Mucosa of descending colon (tissue), 3 donors: ENCODE measurements around the gene ARHGAP6. TPM values are rescaled to one million over a fixed set of nuclear protein-coding genes. Genes with fewer than 3 reads are reported as not detected.

Experiments used
- ATAC-seq: fragments of 200-7000 bp; cut with Tn5 transposase; one replicate; pipeline ENCODE4 v1.9.1; 2020; ENCODE audit warnings: mild to moderate bottlenecking, moderate library complexity
- DNase-seq, 3 donors: peaks; one replicate each; pipeline ENCODE4 v3.0.0-alpha.2; 2020
- H3K36me3 ChIP-seq: fragments of 200-600 bp; one replicate; pipeline ENCODE4 v1.8.0; 2021; ENCODE audit warnings: low read depth, mild to moderate bottlenecking
- H3K4me1 ChIP-seq: fragments of 200-600 bp; one replicate; pipeline ENCODE4 v1.8.0; 2021; ENCODE audit warnings: low read depth, mild to moderate bottlenecking
- H3K4me3 ChIP-seq: fragments of 200-600 bp; one replicate; pipeline ENCODE4 v1.8.0; 2021; ENCODE audit warnings: mild to moderate bottlenecking
- H3K9me3 ChIP-seq: fragments of 200-600 bp; one replicate; pipeline ENCODE4 v1.8.0; 2021; ENCODE audit warnings: mild to moderate bottlenecking
- intact Hi-C, 2 donors: fragments of 100-400 bp; cut with DNase I in 1 of 2; cut with micrococcal nuclease in 1 of 2; formaldehyde crosslinking; loops; one replicate each; pipeline versions ENCODE4 v1.11.0 to v1.11.1; 2022; cut with DNase I, micrococcal nuclease
- total RNA-seq, 3 donors: library from RNA; stranded (reverse); fragmentation: NEBNext Ultra II Directional in 2 of 3; extraction: Animal tissue kit (Norgen Biotek cat#: 25700) in 2 of 3; gene quantifications; one replicate each; pipeline versions ENCODE4 v1.2.1 to v1.2.4, GENCODE V29; 2021 to 2023
- TF ChIP-seq, protein P1 (sequence below): fragments of 200-600 bp; IDR thresholded peaks from one replicate; pipeline ENCODE4 v1.8.0; 2022; ENCODE audit warnings: antibody characterized with exemption, mild to moderate bottlenecking
- donor health status: DM: no; HTN: no; CAD: no; lungs with moderate emphysema.
- donor health status: DM: no; HTN: no; CAD: no.
- donor health status: DM: no; HTN: yes; CAD: no.

ARHGAP6 gene
- total RNA-seq, 3 donors from 2014 or later: 2.2 to 41.5 (median 4.4) TPM

DNA sequence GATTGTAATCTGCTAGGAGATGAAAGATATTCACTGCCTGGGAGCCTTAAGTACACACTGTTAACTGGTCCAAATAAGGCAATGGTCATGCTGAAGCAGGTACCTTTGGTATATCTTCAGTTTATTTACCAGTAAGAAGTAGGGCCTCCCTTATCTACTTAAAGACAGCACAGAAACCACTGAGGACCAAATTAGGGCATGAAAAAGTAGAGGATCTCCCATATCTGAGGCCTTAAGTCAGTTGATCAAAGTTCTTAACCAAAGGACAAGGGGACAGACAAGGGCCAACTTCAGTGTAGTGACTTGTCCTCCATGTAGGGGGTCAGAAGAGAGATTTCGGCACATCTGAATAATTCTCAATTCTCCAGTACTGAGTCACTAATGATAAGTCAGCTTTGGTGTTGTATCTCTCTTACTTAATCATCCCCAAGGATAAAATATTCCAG lies 313.4 kb downstream of the ARHGAP6 start:
- H3K4me1 ChIP-seq: no peaks in the 10 kb centered on the region
- no peaks in the 10 kb centered on the region for H3K36me3 ChIP-seq
- H3K9me3 ChIP-seq: no peaks in the 10 kb centered on the region
- intact Hi-C loops: no loop called here
- no peak for DNase-seq
- no peak overlapping the region for H3K4me3 ChIP-seq
- TF ChIP-seq, protein P1, sequence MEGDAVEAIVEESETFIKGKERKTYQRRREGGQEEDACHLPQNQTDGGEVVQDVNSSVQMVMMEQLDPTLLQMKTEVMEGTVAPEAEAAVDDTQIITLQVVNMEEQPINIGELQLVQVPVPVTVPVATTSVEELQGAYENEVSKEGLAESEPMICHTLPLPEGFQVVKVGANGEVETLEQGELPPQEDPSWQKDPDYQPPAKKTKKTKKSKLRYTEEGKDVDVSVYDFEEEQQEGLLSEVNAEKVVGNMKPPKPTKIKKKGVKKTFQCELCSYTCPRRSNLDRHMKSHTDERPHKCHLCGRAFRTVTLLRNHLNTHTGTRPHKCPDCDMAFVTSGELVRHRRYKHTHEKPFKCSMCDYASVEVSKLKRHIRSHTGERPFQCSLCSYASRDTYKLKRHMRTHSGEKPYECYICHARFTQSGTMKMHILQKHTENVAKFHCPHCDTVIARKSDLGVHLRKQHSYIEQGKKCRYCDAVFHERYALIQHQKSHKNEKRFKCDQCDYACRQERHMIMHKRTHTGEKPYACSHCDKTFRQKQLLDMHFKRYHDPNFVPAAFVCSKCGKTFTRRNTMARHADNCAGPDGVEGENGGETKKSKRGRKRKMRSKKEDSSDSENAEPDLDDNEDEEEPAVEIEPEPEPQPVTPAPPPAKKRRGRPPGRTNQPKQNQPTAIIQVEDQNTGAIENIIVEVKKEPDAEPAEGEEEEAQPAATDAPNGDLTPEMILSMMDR: no peak
- ATAC-seq: no peak

DNA sequence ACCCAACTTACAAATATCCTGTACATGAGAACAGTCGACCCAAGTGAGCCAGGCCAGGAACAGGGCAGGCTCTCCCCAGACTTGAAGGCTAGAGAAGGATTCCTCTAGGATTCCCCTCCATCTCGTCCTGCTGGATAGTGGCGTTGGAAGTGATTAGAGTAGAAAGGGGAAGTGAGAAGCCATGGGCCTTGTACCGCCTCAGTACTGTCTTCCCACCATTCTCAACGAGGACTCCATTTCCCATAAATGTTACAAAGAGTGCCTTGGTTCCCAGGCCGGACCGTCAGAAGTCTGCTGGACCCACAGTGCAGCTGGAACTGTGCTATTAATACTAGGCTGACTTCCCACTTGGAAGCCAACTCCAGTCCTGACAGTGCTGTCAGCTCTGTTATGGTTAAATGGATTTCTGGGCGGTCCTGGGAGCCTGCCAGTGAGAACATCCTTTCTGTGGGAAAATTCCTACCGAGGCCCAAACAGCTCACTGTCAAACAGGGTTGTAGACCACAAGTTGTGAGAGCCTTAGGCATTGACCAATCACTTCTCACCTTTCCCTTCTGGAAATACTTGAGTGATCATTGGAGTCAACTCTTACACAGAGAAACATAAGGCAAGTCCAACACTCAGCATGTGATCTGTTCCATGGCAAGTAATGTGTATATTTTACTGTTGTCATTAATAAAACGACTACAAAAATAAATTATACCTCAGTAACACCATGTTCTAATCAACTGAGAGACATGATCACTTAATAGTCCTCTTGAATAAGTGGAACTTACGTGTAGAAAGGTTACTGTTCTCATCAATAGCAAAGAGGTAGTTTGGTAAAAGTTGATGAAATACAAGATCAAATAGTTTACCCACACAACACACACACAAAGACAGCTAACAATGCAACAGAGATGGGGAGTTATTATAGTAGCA lies 314.1 kb downstream of the ARHGAP6 start:
- no peaks in the 10 kb centered on the region for H3K4me1 ChIP-seq
- no peaks in the 10 kb centered on the region for H3K36me3 ChIP-seq
- H3K9me3 ChIP-seq: no peaks in the 10 kb centered on the region
- DNase-seq (peak; percentile 35 to 47 (median 35)), ATAC-seq (peak; percentile 42)
- TF ChIP-seq, protein P1: no peak
- intact Hi-C loops: no loop called here
- H3K4me3 ChIP-seq: no peak overlapping the region

DNA sequence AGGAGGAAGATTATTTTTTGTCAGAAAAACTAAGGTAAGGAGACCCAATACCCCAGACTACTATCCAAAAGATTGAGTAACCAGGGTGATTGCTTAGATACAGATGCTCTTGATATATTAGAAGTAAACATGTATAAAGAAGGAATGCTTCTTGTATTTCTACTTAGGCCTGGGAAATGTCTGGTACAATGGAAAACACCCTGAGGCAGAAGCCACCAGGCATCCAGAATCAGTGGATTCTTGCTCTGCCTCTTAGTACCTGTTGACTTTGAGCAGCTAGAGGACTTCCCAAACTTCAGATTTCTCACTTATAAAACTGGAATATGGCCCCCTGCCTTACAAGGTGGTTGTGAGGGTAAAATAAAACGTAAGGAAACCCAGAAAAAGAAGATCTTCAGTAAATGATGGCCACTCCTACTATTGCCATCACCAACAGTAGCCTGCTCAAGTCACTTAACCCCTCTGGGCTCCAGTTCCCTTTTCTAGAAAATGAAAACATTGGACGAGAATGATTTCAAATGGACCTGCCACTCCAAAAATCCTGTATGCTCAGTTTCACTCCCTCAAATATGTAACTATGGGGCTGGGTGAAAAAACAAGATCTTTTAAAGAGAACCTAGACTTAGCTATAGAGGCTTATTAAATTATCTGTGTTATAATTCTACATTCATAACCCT lies 315.9 kb downstream of the ARHGAP6 start:
- H3K4me3 ChIP-seq: no peak overlapping the region
- no peaks in the 10 kb centered on the region for H3K9me3 ChIP-seq
- intact Hi-C loops: no loop called here
- ATAC-seq (no peak), DNase-seq (no peak)
- H3K36me3 ChIP-seq: no peaks in the 10 kb centered on the region
- TF ChIP-seq, protein P1: no peak
- no peaks in the 10 kb centered on the region for H3K4me1 ChIP-seq

DNA sequence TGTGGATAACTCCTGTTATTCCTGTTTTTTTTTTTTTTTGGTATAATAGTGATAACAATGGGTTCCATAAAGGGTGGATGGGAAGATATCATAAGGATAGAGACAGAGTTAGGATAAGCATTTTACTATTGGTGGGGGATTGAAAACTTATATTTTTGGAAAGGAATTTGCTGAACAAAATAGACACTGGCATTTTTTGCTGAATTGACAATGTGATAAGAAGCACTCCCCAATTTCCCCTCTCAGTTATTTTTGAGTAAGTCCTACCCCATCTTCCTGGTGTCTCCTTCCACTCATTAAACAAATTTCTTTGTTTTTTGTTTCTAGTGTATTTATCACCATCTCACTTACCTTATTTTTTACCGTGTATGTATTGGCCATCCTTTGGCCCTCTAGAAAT lies 316.7 kb downstream of the ARHGAP6 start:
- Histone ChIP-seq H3K36me3 (no peaks in the 10 kb centered on the region), H3K9me3 (no peaks in the 10 kb centered on the region), H3K4me1 (no peaks in the 10 kb centered on the region), H3K4me3 (no peak overlapping the region)
- ATAC-seq: no peak
- intact Hi-C loops: no loop called here
- TF ChIP-seq, protein P1: no peak
- no peak for DNase-seq

DNA sequence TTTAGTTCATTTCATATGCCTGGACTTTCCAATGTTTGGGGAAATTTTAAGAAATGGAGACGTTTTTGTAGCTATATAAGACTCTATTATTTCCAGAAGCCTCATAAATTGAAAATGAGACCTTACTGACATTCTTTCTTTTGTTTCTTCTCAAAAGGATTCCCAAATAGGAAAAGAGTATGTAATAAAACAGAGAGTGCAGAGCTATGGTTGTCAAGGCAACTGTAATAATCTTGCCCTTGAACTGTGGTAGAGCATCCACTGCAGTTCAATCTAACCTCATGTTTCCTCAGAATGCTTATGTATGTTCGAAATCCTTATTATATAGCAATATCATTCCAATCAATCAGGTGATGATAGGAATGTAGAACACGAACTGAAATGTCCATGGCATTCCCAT lies 318.4 kb downstream of the ARHGAP6 start:
- DNase-seq (no peak), ATAC-seq (no peak)
- TF ChIP-seq, protein P1: no peak
- Histone ChIP-seq H3K36me3 (no peaks in the 10 kb centered on the region), H3K4me1 (no peaks in the 10 kb centered on the region), H3K4me3 (no peak overlapping the region), H3K9me3 (no peaks in the 10 kb centered on the region)
- intact Hi-C loops: no loop called here
